ENCODE results near the gene SWT1. TPM values are rescaled to one million over a fixed set of nuclear protein-coding genes. Genes with fewer than 3 reads are reported as not detected.

The SWT1 gene
- total and polyA plus RNA-seq, 2 of the 4 experiments (the other 2 are of a cell fraction), result 0.82 to 2.7 TPM

GRCh38 chr1:185159966-185160365, 3.0 kb downstream of the SWT1 start:
- Histone ChIP-seq H2BK15ac (ENCODE audit: low read depth, low read length) (no peak overlapping the region), H3K9me1 (ENCODE audit: insufficient read depth, low read length) (peaks cover 3% of the 10 kb centered on the region), H4K8ac (ENCODE audit: low read depth in 2 of 2, low read length in 2 of 2) (no peak overlapping the region), H3K14ac (replicated peaks; ENCODE audit: low read depth, low read length) (no peak overlapping the region), H3K9ac (ENCODE audit: low read depth, low read length) (no peak overlapping the region), H2AFZ (replicated peaks; ENCODE audit: low read length, poor library complexity) (no peak overlapping the region), H4K5ac (ENCODE audit: low read depth, low read length) (no peak overlapping the region), H2BK5ac (ENCODE audit: low read depth, low read length, poor library complexity, severe bottlenecking) (no peak overlapping the region), H2BK120ac (ENCODE audit: low read depth, low read length) (no peak overlapping the region), H3K18ac (ENCODE audit: low read depth, low read length) (no peak overlapping the region), H3K27me3 (ENCODE audit: control insufficient read depth, insufficient read depth, low read length) (no peaks in the 10 kb centered on the region), H4K91ac (ENCODE audit: insufficient read depth, low read depth, low read length) (no peak overlapping the region), H3K23ac (ENCODE audit: low read depth, low read length) (no peak overlapping the region), H3K4me2 (ENCODE audit: low read depth, low read length) (no peak overlapping the region), H3K4me1 (ENCODE audit: control insufficient read depth, insufficient read depth, low read length) (no peaks in the 10 kb centered on the region), H2BK20ac (ENCODE audit: low read depth, low read length) (no peak overlapping the region), H3K36me3 (ENCODE audit: control insufficient read depth, insufficient read depth, low read length) (no peaks in the 10 kb centered on the region), H3K79me1 (ENCODE audit: low read depth in 1 of 2, low read length in 2 of 2) (peaks cover 15 to 23% of the 10 kb centered on the region in 2 experiments), H2AK9ac (replicated peaks; ENCODE audit: low read depth, low read length, poor library complexity) (no peak overlapping the region), H3K9me3 (ENCODE audit: control insufficient read depth, insufficient read depth, low read length) (no peaks in the 10 kb centered on the region), H3K4me3 (ENCODE audit: insufficient read depth, low read depth, low read length) (no peak overlapping the region), H3K4ac (ENCODE audit: low read depth, low read length) (no peak overlapping the region), H2AK5ac (ENCODE audit: low read depth, low read length) (no peak overlapping the region), H3K56ac (ENCODE audit: extremely low read depth, insufficient read depth, low read length) (no peak overlapping the region), H3K27ac (ENCODE audit: insufficient read depth, low read length) (no peak overlapping the region), H4K20me1 (ENCODE audit: insufficient read depth, low read length) (no peaks in the 10 kb centered on the region)
- ChIA-PET POLR2A (ENCODE audit: unreplicated experiment) (no interaction called here), CTCF (no interaction called here)
- dilution Hi-C loops (cut with HindIII; ENCODE audit: low sequenced_read_pairs, unreplicated experiment), result no loop called here
- ATAC-seq (ENCODE audit: low read depth), result no peak
- BruUV-seq (replicated peaks), result no TSS peak
- TF ChIP-seq NFE2L2 (IDR thresholded peaks at IDR 0.05; ENCODE audit: low read depth, low read length) (no peak), USF2 (IDR thresholded peaks at IDR 0.05; ENCODE audit: low read depth, low read length) (no peak), FOS (IDR thresholded peaks at IDR 0.05; ENCODE audit: low read depth, low read length) (no peak), CTCF (conservative IDR thresholded peaks at IDR 0.05; ENCODE audit: low read depth, low read length) (no peak), MXI1 (IDR thresholded peaks at IDR 0.05; ENCODE audit: borderline replicate concordance, low read depth, low read length) (no peak), CHD1 (IDR thresholded peaks at IDR 0.05; ENCODE audit: low read depth, low read length) (no peak), RFX5 (IDR thresholded peaks at IDR 0.05; ENCODE audit: low read depth, low read length) (no peak), CEBPB (IDR thresholded peaks at IDR 0.05; ENCODE audit: low read depth, low read length) (no peak), MAZ (IDR thresholded peaks at IDR 0.05; ENCODE audit: borderline replicate concordance, low read depth, low read length) (no peak), RCOR1 (IDR thresholded peaks at IDR 0.05; ENCODE audit: insufficient replicate concordance, low read length) (no peak)
- WGBS, 2 experiments (ENCODE audit: extremely low coverage in 2 of 2, insufficient read length in 1 of 2), result no CpG with 5 or more reads among the region's 3 CpGs
- DNase-seq, result peak; percentile 26
- intact Hi-C loops (cut with micrococcal nuclease), result loop anchor here (5.0 kb wide), 3 partner anchors 157 to 512 kb away; partner anchors contain the start of gene IVNS1ABP
- in situ Hi-C loops (cut with MboI; ENCODE audit: low sequenced_read_pairs), result loop anchor here (10.0 to 25.0 kb wide), 2 partner anchors 173 to 355 kb away; no protein-coding TSS in a partner anchor

All from IMR-90 (cell line).